Sigmoid colon (tissue), 4 donors: ENCODE results near the gene BNC1.

Experiments
- CTCF ChIP-seq, 4 experiments: fragments of 450-650 bp in 3 of 4; fragments of 200-600 bp in 1 of 4; IDR thresholded peaks; one replicate each; pipeline ENCODE4 v1.5.1; 2016 to 2019; ENCODE audit warnings: antibody characterized with exemption in 4 of 4, mild to moderate bottlenecking in 3 of 4, moderate library complexity in 2 of 4
- EP300 ChIP-seq, 4 donors: sonication (generic); formaldehyde crosslinking; IDR thresholded peaks; one replicate each; pipeline ENCODE4 v1.6.1; 2017; ENCODE audit warnings: antibody characterized with exemption in 4 of 4
- POLR2A ChIP-seq, 2 donors: fragments of 450-650 bp; IDR thresholded peaks; one replicate each; pipeline ENCODE4 v1.6.1; 2016; ENCODE audit warnings: antibody characterized with exemption in 2 of 2, mild to moderate bottlenecking in 2 of 2, moderate library complexity in 2 of 2
- POLR2AphosphoS5 ChIP-seq, 4 donors: sonication (generic); formaldehyde crosslinking; IDR thresholded peaks; one replicate each; pipeline ENCODE4 v1.6.1; 2017; ENCODE audit warnings: antibody characterized with exemption in 4 of 4

DNA sequence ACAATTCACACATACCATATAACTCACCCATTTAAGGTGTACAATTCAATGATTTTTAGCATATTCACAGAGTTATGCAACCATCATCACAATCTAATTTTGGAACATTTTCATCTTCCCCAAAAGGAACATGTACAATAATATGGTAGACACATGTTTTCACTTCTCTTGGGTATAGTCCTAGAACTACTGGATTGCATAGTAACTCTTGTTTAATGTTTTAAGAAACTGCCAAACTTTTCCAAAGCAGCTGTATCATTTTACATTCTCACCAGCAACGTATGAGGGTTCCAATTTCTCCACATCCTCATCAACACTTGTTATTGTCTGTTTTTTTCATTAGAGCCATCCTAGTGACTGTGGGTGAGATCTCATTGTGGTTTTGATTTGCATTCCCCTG lies 14.3 kb downstream of the BNC1 start:
- no peak for TF ChIP-seq CTCF (IDR thresholded peaks at IDR 0.05)
- no peak for TF ChIP-seq POLR2A (IDR thresholded peaks at IDR 0.05)
- TF ChIP-seq EP300 (IDR thresholded peaks at IDR 0.05): no peak
- no peak for TF ChIP-seq POLR2AphosphoS5 (IDR thresholded peaks at IDR 0.05)
